SK-N-SH (cell line): ENCODE measurements around the gene PNPLA1. TPM values are rescaled to one million over a fixed set of nuclear protein-coding genes. Genes with fewer than 3 reads are reported as not detected.

Experiments
- CTCF ChIA-PET: fragments of 300-600, 350-600 bp; formaldehyde crosslinking; extraction: SDS; loops from one replicate; lab custom pipeline; 2021; lab: Yijun Ruan, JAX
- POLR2A ChIA-PET: fragments of 350-600 bp; sonication (Branson Sonifier 250); formaldehyde crosslinking; extraction: SDS; loops from one replicate; lab custom pipeline; 2020; ENCODE audit warnings: antibody characterized with exemption, inconsistent platforms; lab: Yijun Ruan, JAX
- DNase-seq: peaks from one replicate; pipeline ENCODE4 v3.0.0; 2012
- H2AFZ ChIP-seq: fragments of 200-600 bp; sonication (generic); 2 replicates; pipeline ENCODE4 v1.8.1; 2016; ENCODE audit warnings: antibody characterized with exemption, mild to moderate bottlenecking, low read depth
- H3F3A ChIP-seq: fragments of 200-600 bp; sonication (generic); replicated peaks from 2 replicates; pipeline ENCODE3; 2016; ENCODE audit warnings: antibody characterized with exemption, mild to moderate bottlenecking; ENCODE audit not compliant: insufficient read depth
- H3K27ac ChIP-seq, 2 experiments: fragments of 200-500 bp in 1 of 2; fragments of 200-600 bp in 1 of 2; sonication (Bioruptor generic) in 1 of 2; sonication (generic), shearing (Covaris generic) in 1 of 2; 2 replicates each; pipeline versions ENCODE4 v1.5.1 to v1.6.1; 2014 to 2016; ENCODE audit warnings: low read depth in 2 of 2, inconsistent platforms in 1 of 2, low read length in 1 of 2, mild to moderate bottlenecking in 1 of 2, mixed read lengths in 1 of 2
- H3K27me3 ChIP-seq: fragments of 200-600 bp; sonication (generic), shearing (Covaris generic); 2 replicates; pipeline ENCODE4 v1.6.1; 2016; ENCODE audit warnings: mixed run types; ENCODE audit not compliant: insufficient read depth
- H3K36me3 ChIP-seq, 2 experiments: fragments of 200-500 bp in 1 of 2; fragments of 200-600 bp in 1 of 2; sonication (Bioruptor generic) in 1 of 2; sonication (generic) in 1 of 2; replicated peaks in 1 of 2; 2 replicates each; pipeline versions ENCODE3 to v1.5.1; 2014 to 2016; ENCODE audit warnings: low read length in 1 of 2, mild to moderate bottlenecking in 1 of 2; ENCODE audit not compliant: insufficient read depth in 2 of 2, control insufficient read depth in 1 of 2
- H3K4me1 ChIP-seq, 2 experiments: fragments of 200-500 bp in 1 of 2; fragments of 200-600 bp in 1 of 2; sonication (Bioruptor generic) in 1 of 2; sonication (generic), shearing (Covaris generic) in 1 of 2; 2 replicates each; pipeline versions ENCODE4 v1.5.1 to v1.6.1; 2014 to 2016; ENCODE audit warnings: low read depth in 1 of 2, low read length in 1 of 2, mixed run types in 1 of 2; ENCODE audit not compliant: insufficient read depth in 2 of 2, control insufficient read depth in 1 of 2
- H3K4me2 ChIP-seq: fragments of 200-600 bp; sonication (generic), shearing (Covaris generic); 2 replicates; pipeline ENCODE4 v1.6.1; 2017; ENCODE audit warnings: mixed run types
- H3K4me3 ChIP-seq, 2 experiments: fragments of 200-500 bp in 1 of 2; fragments of 200-600 bp in 1 of 2; sonication (Bioruptor generic) in 1 of 2; sonication (generic), shearing (Covaris generic) in 1 of 2; 2 replicates each; pipeline versions ENCODE4 v1.5.1 to v1.8.1; 2014 to 2016; ENCODE audit warnings: low read depth in 2 of 2, inconsistent platforms in 1 of 2, low read length in 1 of 2, mild to moderate bottlenecking in 1 of 2, mixed read lengths in 1 of 2, moderate library complexity in 1 of 2
- H3K79me2 ChIP-seq: fragments of 200-600 bp; sonication (generic); 2 replicates; pipeline ENCODE4 v1.8.1; 2017; ENCODE audit warnings: mild to moderate bottlenecking; ENCODE audit not compliant: insufficient read depth
- H3K9ac ChIP-seq: fragments of 200-600 bp; sonication (generic); 2 replicates; pipeline ENCODE4 v1.6.1; 2017; ENCODE audit warnings: mixed run types
- H3K9me2 ChIP-seq: fragments of 200-600 bp; sonication (generic); 2 replicates; pipeline ENCODE4 v1.6.1; 2017; ENCODE audit warnings: mixed run types
- H3K9me3 ChIP-seq: fragments of 200-600 bp; sonication (generic); 2 replicates; pipeline ENCODE4 v1.6.1; 2017; ENCODE audit warnings: mixed run types, mild to moderate bottlenecking, moderate library complexity
- H4K20me1 ChIP-seq: fragments of 200-600 bp; sonication (generic); 2 replicates; pipeline ENCODE4 v1.6.1; 2017; ENCODE audit warnings: mild to moderate bottlenecking, mixed run types; ENCODE audit not compliant: insufficient read depth
- ELF1 ChIP-seq: IDR thresholded peaks from 2 replicates; pipeline ENCODE4 v1.4.0; 2012
- EP300 ChIP-seq, 2 experiments: IDR thresholded peaks; 2 replicates each; pipeline versions ENCODE4 v1.4.0 to v1.6.1; 2012; ENCODE audit warnings: borderline replicate concordance in 1 of 2, low read depth in 1 of 2, low read length in 1 of 2
- EZH2phosphoT487 ChIP-seq: fragments of 200-600 bp; sonication (generic); IDR thresholded peaks from 2 replicates; pipeline ENCODE4 v1.6.1; 2017; ENCODE audit warnings: low read depth, mixed run types, mild to moderate bottlenecking, antibody characterized with exemption, moderate library complexity, borderline replicate concordance
- FOSL2 ChIP-seq: IDR thresholded peaks from 2 replicates; pipeline ENCODE4 v1.4.0; 2012; ENCODE audit warnings: low read depth, mild to moderate bottlenecking, moderate library complexity, borderline replicate concordance
- FOXJ3 ChIP-seq: sonication (generic); formaldehyde crosslinking; IDR thresholded peaks from 2 replicates; pipeline ENCODE4 v1.5.1; 2020; ENCODE audit warnings: mild to moderate bottlenecking, missing genetic modification reagents
- MXI1 ChIP-seq: IDR thresholded peaks from 2 replicates; pipeline ENCODE4 v1.6.1; 2012; ENCODE audit warnings: mild to moderate bottlenecking, low read depth, low read length, improper control_type of control experiment
- NFIC ChIP-seq: IDR thresholded peaks from 2 replicates; pipeline ENCODE4 v1.4.0; 2012; ENCODE audit warnings: borderline replicate concordance
- POLR2AphosphoS5 ChIP-seq: IDR thresholded peaks from 2 replicates; pipeline ENCODE4 v1.6.1; 2012; ENCODE audit warnings: low read depth, low read length
- RCOR1 ChIP-seq: fragments of 150-350 bp; IDR thresholded peaks from 2 replicates; pipeline ENCODE4 v1.6.1; 2017; ENCODE audit warnings: antibody characterized with exemption, low read length
- RXRA ChIP-seq: IDR thresholded peaks from 2 replicates; pipeline ENCODE4 v1.4.0; 2012; ENCODE audit warnings: low read depth, mild to moderate bottlenecking, borderline replicate concordance
- TAF1 ChIP-seq: IDR thresholded peaks from 2 replicates; pipeline ENCODE4 v1.6.1; 2012; ENCODE audit warnings: low read depth, mild to moderate bottlenecking, low read length, moderate library complexity, borderline replicate concordance
- TCF12 ChIP-seq: IDR thresholded peaks from 2 replicates; pipeline ENCODE4 v1.4.0; 2012
- YY1 ChIP-seq: IDR thresholded peaks from 2 replicates; pipeline ENCODE4 v1.4.0; 2012; ENCODE audit warnings: low read depth, mild to moderate bottlenecking
- WGBS: methylation state at CpG from one replicate; pipeline ENCODE4 v1.1.6; 2017; ENCODE audit warnings: low lambda C conversion rate; 5-methylcytosine and 5-hydroxymethylcytosine counted together
- polyA plus RNA-seq, 3 experiments: library from polyadenylated mRNA; depleted of rRNA; stranded (reverse); fragments of >200 nt; gene quantifications; 2 replicates each; pipeline ENCODE4 v1.2.3, GENCODE V29; 2012
- TF ChIP-seq, protein P1 (sequence below): fragments of 200-600 bp; sonication (generic); IDR thresholded peaks from 2 replicates; pipeline ENCODE4 v1.6.1; 2017; ENCODE audit warnings: antibody characterized with exemption, mild to moderate bottlenecking, moderate library complexity
- TF ChIP-seq, protein P2 (sequence below): IDR thresholded peaks from 2 replicates; pipeline ENCODE4 v1.4.0; 2012; ENCODE audit warnings: low read depth, borderline replicate concordance
- TF ChIP-seq, protein P3 (sequence below): IDR thresholded peaks from 2 replicates; pipeline ENCODE4 v1.4.0; 2012; ENCODE audit warnings: low read depth, borderline replicate concordance
- TF ChIP-seq, protein P4 (sequence below): fragments of 150-350 bp; IDR thresholded peaks from 2 replicates; pipeline ENCODE4 v1.6.1; 2016; ENCODE audit warnings: mild to moderate bottlenecking, low read depth, low read length

The PNPLA1 gene
- polyA plus RNA-seq, 1 of the 3 experiments (the other 2 are of a cell fraction), result not detected

DNA sequence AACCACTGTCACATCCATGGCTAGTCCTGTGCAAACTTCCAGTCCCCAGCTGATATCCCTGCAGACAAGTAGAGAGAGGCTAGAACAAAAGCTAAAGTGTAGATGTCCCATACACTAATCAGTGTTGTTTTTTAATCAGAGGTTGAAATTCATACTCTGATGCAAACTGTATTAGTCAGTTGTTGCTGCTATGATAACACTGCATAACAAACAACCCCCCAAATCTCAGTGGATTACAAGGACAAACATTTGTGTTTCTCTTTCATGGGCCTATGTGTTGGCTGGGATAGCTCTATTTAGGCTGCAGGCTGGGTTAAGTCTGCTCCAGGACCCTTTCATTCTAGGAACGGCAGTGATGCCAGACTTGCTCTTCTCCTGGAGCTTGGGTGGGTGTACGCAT, 40.0 kb downstream of the PNPLA1 start:
- Histone ChIP-seq H3K4me2 (no peak overlapping the region), H3K4me1 (peaks cover 0 to 2% of the 10 kb centered on the region in 2 experiments; a peak in 1 of 4 replicates), H3K27ac (no peak overlapping the region), H3K4me3 (no peak overlapping the region), H3K9ac (no peak overlapping the region), H3K36me3 (no peaks in the 10 kb centered on the region), H2AFZ (no peak overlapping the region), H3K79me2 (no peaks in the 10 kb centered on the region), H3F3A (no peaks in the 10 kb centered on the region), H3K9me2 (no peaks in the 10 kb centered on the region), H3K9me3 (no peaks in the 10 kb centered on the region), H4K20me1 (no peaks in the 10 kb centered on the region), H3K27me3 (peaks cover 12% of the 10 kb centered on the region; the same call in 1 of the 2 replicates)
- CTCF ChIA-PET, result interaction anchor here (0.9 to 15.1 kb wide), 7 partner anchors 6 to 51 kb away, joined by 3 to 123 read pairs (median 4); no protein-coding TSS in a partner anchor
- 100% methylated on average over 2 of the region's 2 CpGs for WGBS
- TF ChIP-seq RCOR1, result no peak
- TF ChIP-seq POLR2AphosphoS5, result no peak
- TF ChIP-seq EP300 (IDR thresholded peaks at IDR 0.05; ENCODE audit: borderline replicate concordance in 1 of 2, low read depth in 1 of 2, low read length in 1 of 2), result no peak
- no peak for TF ChIP-seq ELF1
- no peak for TF ChIP-seq EZH2phosphoT487
- TF ChIP-seq YY1, result no peak
- TF ChIP-seq, protein P1, sequence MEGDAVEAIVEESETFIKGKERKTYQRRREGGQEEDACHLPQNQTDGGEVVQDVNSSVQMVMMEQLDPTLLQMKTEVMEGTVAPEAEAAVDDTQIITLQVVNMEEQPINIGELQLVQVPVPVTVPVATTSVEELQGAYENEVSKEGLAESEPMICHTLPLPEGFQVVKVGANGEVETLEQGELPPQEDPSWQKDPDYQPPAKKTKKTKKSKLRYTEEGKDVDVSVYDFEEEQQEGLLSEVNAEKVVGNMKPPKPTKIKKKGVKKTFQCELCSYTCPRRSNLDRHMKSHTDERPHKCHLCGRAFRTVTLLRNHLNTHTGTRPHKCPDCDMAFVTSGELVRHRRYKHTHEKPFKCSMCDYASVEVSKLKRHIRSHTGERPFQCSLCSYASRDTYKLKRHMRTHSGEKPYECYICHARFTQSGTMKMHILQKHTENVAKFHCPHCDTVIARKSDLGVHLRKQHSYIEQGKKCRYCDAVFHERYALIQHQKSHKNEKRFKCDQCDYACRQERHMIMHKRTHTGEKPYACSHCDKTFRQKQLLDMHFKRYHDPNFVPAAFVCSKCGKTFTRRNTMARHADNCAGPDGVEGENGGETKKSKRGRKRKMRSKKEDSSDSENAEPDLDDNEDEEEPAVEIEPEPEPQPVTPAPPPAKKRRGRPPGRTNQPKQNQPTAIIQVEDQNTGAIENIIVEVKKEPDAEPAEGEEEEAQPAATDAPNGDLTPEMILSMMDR, result no peak
- TF ChIP-seq, protein P2, sequence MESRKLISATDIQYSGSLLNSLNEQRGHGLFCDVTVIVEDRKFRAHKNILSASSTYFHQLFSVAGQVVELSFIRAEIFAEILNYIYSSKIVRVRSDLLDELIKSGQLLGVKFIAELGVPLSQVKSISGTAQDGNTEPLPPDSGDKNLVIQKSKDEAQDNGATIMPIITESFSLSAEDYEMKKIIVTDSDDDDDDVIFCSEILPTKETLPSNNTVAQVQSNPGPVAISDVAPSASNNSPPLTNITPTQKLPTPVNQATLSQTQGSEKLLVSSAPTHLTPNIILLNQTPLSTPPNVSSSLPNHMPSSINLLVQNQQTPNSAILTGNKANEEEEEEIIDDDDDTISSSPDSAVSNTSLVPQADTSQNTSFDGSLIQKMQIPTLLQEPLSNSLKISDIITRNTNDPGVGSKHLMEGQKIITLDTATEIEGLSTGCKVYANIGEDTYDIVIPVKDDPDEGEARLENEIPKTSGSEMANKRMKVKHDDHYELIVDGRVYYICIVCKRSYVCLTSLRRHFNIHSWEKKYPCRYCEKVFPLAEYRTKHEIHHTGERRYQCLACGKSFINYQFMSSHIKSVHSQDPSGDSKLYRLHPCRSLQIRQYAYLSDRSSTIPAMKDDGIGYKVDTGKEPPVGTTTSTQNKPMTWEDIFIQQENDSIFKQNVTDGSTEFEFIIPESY, result no peak
- TF ChIP-seq FOXJ3 (CRISPR knock-in tag), result no peak
- TF ChIP-seq, protein P3, sequence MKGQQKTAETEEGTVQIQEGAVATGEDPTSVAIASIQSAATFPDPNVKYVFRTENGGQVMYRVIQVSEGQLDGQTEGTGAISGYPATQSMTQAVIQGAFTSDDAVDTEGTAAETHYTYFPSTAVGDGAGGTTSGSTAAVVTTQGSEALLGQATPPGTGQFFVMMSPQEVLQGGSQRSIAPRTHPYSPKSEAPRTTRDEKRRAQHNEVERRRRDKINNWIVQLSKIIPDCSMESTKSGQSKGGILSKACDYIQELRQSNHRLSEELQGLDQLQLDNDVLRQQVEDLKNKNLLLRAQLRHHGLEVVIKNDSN, result no peak
- no peak for TF ChIP-seq TCF12
- no peak for TF ChIP-seq FOSL2
- TF ChIP-seq MXI1, result no peak
- no peak for TF ChIP-seq RXRA
- no peak for TF ChIP-seq TAF1
- TF ChIP-seq, protein P4, sequence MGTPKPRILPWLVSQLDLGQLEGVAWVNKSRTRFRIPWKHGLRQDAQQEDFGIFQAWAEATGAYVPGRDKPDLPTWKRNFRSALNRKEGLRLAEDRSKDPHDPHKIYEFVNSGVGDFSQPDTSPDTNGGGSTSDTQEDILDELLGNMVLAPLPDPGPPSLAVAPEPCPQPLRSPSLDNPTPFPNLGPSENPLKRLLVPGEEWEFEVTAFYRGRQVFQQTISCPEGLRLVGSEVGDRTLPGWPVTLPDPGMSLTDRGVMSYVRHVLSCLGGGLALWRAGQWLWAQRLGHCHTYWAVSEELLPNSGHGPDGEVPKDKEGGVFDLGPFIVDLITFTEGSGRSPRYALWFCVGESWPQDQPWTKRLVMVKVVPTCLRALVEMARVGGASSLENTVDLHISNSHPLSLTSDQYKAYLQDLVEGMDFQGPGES, result no peak
- no peak for TF ChIP-seq NFIC
- POLR2A ChIA-PET, result no interaction called here
- DNase-seq, result no peak
